Measurements from ENCODE around the gene RNGTT. TPM values are rescaled to one million over a fixed set of nuclear protein-coding genes. Genes with fewer than 3 reads are reported as not detected.

Gene RNGTT
- polyA plus RNA-seq, 1 donor (not counting 4 experiments of a cell fraction or from before 2014, with no cell fraction given), result 9.7 TPM

GRCh38 chr6:88899569-88900316 is 63.7 kb downstream of the RNGTT start:
- no peaks in the 10 kb centered on the region for H3K27me3 ChIP-seq (ENCODE audit: control insufficient read depth, extremely low read depth, insufficient read depth, low read length)
- no peaks in the 10 kb centered on the region for H3K9me1 ChIP-seq (ENCODE audit: control insufficient read depth, extremely low read depth, insufficient read depth, low read length)
- FAIRE-seq (no peak), DNase-seq (ENCODE audit: low read depth, low spot score) (no peak)
- no peaks in the 10 kb centered on the region for H3K9me3 ChIP-seq (ENCODE audit: control insufficient read depth, low read depth, low read length)
- TF ChIP-seq CTCF (optimal IDR thresholded peaks at IDR 0.05 in 1 of 3, IDR thresholded peaks at IDR 0.05 in 1 of 3, conservative IDR thresholded peaks at IDR 0.05 in 1 of 3; ENCODE audit: extremely low read depth in 1 of 3, insufficient read depth in 2 of 3, low read length in 3 of 3), result peak in 1 of 3 experiments; percentile 35
- no peak for TF ChIP-seq EZH2 (IDR thresholded peaks at IDR 0.05; ENCODE audit: low read length)
- H3K4me3 ChIP-seq (ENCODE audit: control insufficient read depth in 2 of 3, extremely low read depth in 1 of 3, insufficient read depth in 2 of 3, low read depth in 1 of 3, low read length in 3 of 3), result no peak overlapping the region
- no peak overlapping the region for H2AFZ ChIP-seq (ENCODE audit: control insufficient read depth, low read length)
- H3K9ac ChIP-seq (ENCODE audit: control insufficient read depth, extremely low read depth, insufficient read depth, low read length), result no peak overlapping the region
- H3K27ac ChIP-seq (ENCODE audit: control insufficient read depth, insufficient read depth, low read length), result no peak overlapping the region
- dilution Hi-C loops (cut with MboI; ENCODE audit: extremely low pct_ligation_motif_present, low sequenced_read_pairs), result no loop called here
- no peaks in the 10 kb centered on the region for H3K79me2 ChIP-seq (ENCODE audit: control insufficient read depth, insufficient read depth, low read length)
- no peaks in the 10 kb centered on the region for H4K20me1 ChIP-seq (ENCODE audit: control insufficient read depth, extremely low read depth, insufficient read depth, low read length)
- H3K4me1 ChIP-seq (ENCODE audit: control insufficient read depth, extremely low read depth, insufficient read depth, low read length), result no peaks in the 10 kb centered on the region
- H3K4me2 ChIP-seq (ENCODE audit: control insufficient read depth, extremely low read depth, insufficient read depth, low read depth, low read length), result no peak overlapping the region
- peaks cover 2 to 3% of the 10 kb centered on the region in 2 experiments for H3K36me3 ChIP-seq (ENCODE audit: control insufficient read depth in 2 of 2, extremely low read depth in 1 of 2, insufficient read depth in 2 of 2, low read length in 2 of 2)

DNA sequence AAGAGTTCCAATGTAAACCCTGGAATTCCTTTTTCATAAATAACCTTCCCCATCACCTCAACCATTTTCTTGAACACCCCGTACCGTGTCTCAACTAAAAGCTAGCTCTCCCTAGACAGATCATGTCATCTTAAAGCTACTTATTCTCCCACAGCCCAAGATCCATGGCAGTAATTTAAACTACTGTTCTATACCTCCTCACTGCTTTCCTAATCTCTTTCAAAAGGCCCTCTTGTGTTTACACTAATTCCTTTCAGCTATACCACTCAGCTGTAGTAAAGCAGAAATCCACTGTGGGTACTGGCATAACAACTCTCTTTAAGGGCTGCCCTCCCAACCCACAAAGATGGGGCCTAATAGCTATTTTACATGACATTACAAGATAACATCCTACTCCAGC is 67.5 kb downstream of the RNGTT start:
- dilution Hi-C loops (cut with MboI; ENCODE audit: extremely low pct_ligation_motif_present, low sequenced_read_pairs), result no loop called here
- DNase-seq (ENCODE audit: low read depth, low spot score) (no peak), FAIRE-seq (no peak)
- Histone ChIP-seq H3K79me2 (ENCODE audit: control insufficient read depth, insufficient read depth, low read length) (no peaks in the 10 kb centered on the region), H3K4me2 (ENCODE audit: control insufficient read depth, extremely low read depth, insufficient read depth, low read depth, low read length) (no peak overlapping the region), H3K9me1 (ENCODE audit: control insufficient read depth, extremely low read depth, insufficient read depth, low read length) (no peaks in the 10 kb centered on the region), H3K27me3 (ENCODE audit: control insufficient read depth, extremely low read depth, insufficient read depth, low read length) (no peaks in the 10 kb centered on the region), H3K4me3 (ENCODE audit: control insufficient read depth in 2 of 3, extremely low read depth in 1 of 3, insufficient read depth in 2 of 3, low read depth in 1 of 3, low read length in 3 of 3) (no peak overlapping the region), H3K36me3 (ENCODE audit: control insufficient read depth in 2 of 2, extremely low read depth in 1 of 2, insufficient read depth in 2 of 2, low read length in 2 of 2) (no peaks in the 10 kb centered on the region), H2AFZ (ENCODE audit: control insufficient read depth, low read length) (no peak overlapping the region), H3K9ac (ENCODE audit: control insufficient read depth, extremely low read depth, insufficient read depth, low read length) (no peak overlapping the region), H4K20me1 (ENCODE audit: control insufficient read depth, extremely low read depth, insufficient read depth, low read length) (no peaks in the 10 kb centered on the region), H3K9me3 (ENCODE audit: control insufficient read depth, low read depth, low read length) (no peaks in the 10 kb centered on the region), H3K27ac (ENCODE audit: control insufficient read depth, insufficient read depth, low read length) (no peak overlapping the region), H3K4me1 (ENCODE audit: control insufficient read depth, extremely low read depth, insufficient read depth, low read length) (no peaks in the 10 kb centered on the region)
- TF ChIP-seq EZH2 (IDR thresholded peaks at IDR 0.05; ENCODE audit: low read length) (no peak), CTCF (optimal IDR thresholded peaks at IDR 0.05 in 1 of 3, IDR thresholded peaks at IDR 0.05 in 1 of 3, conservative IDR thresholded peaks at IDR 0.05 in 1 of 3; ENCODE audit: extremely low read depth in 1 of 3, insufficient read depth in 2 of 3, low read length in 3 of 3) (no peak)
